A673 (cell line): ENCODE data around the gene GRP. TPM values are rescaled to one million over a fixed set of nuclear protein-coding genes. Genes with fewer than 3 reads are reported as not detected.

Experiments
- BruUV-seq: library from RNA; stranded (reverse); fragments of 400-500 nt; replicated peaks from 2 replicates; lab custom pipeline; 2021; lab: Mats Ljungman, UMichigan
- CTCF ChIA-PET: fragments of 300-600 bp; sonication (Branson Sonifier 250); formaldehyde crosslinking; loops from one replicate; lab custom pipeline; 2022; ENCODE audit warnings: antibody characterized with exemption; lab: Charles Lee
- POLR2A ChIA-PET: fragments of 300-600 bp; sonication (Branson Sonifier 250); formaldehyde crosslinking; loops from one replicate; lab custom pipeline; 2022; ENCODE audit warnings: antibody characterized with exemption; ENCODE audit not compliant: low non-redundant PET; lab: Charles Lee
- DNase-seq: peaks from one replicate; pipeline ENCODE4 v3.0.0-alpha.2; 2015; ENCODE audit warnings: low spot score
- H3K27ac ChIP-seq: fragments of 200-600 bp; sonication (generic); 2 replicates; pipeline ENCODE4 v1.5.1; 2016; ENCODE audit warnings: mixed run types, low read depth, mild to moderate bottlenecking, mixed read lengths, antibody characterized with exemption, low read length; ENCODE audit not compliant: poor library complexity, severe bottlenecking
- H3K27me3 ChIP-seq: fragments of 200-600 bp; sonication (generic); replicated peaks from 2 replicates; pipeline ENCODE4 v1.6.1; 2017; ENCODE audit warnings: mixed run types, low read depth, mild to moderate bottlenecking, mixed read lengths, antibody characterized with exemption, low read length; ENCODE audit not compliant: insufficient read depth, poor library complexity
- H3K36me3 ChIP-seq: fragments of 200-600 bp; sonication (generic); 2 replicates; pipeline ENCODE4 v1.6.1; 2016; ENCODE audit warnings: mixed run types, mild to moderate bottlenecking, mixed read lengths, antibody characterized with exemption, low read length; ENCODE audit not compliant: insufficient read depth, poor library complexity, severe bottlenecking
- H3K4me1 ChIP-seq: fragments of 200-600 bp; sonication (generic); 2 replicates; pipeline ENCODE4 v1.6.1; 2017; ENCODE audit warnings: mixed run types, mild to moderate bottlenecking, mixed read lengths, antibody characterized with exemption, low read length; ENCODE audit not compliant: insufficient read depth, poor library complexity, severe bottlenecking
- H3K4me3 ChIP-seq: fragments of 200-600 bp; sonication (generic); 2 replicates; pipeline ENCODE4 v1.5.1; 2016; ENCODE audit warnings: low read depth, mixed run types, mild to moderate bottlenecking, mixed read lengths, low read length; ENCODE audit not compliant: poor library complexity, severe bottlenecking
- H3K9me3 ChIP-seq: fragments of 200-600 bp; sonication (generic); 2 replicates; pipeline ENCODE4 v1.6.1; 2016; ENCODE audit warnings: mixed run types, low read depth, mild to moderate bottlenecking, mixed read lengths, antibody characterized with exemption, low read length; ENCODE audit not compliant: poor library complexity, severe bottlenecking
- EZH2 ChIP-seq: fragments of 200-600 bp; sonication (generic); IDR thresholded peaks from 2 replicates; pipeline ENCODE4 v1.6.1; 2017; ENCODE audit warnings: borderline replicate concordance, low read depth, mild to moderate bottlenecking, mixed read lengths, antibody characterized with exemption, low read length; ENCODE audit not compliant: poor library complexity, severe bottlenecking
- intact Hi-C: fragments of 100-400 bp; cut with micrococcal nuclease; formaldehyde crosslinking; loops from one replicate; pipeline ENCODE4 v1.10.0; 2022; ENCODE audit not compliant: unreplicated experiment
- total RNA-seq: library from RNA; stranded (reverse); gene quantifications from 2 replicates; pipeline ENCODE4 v1.2.3, GENCODE V29; 2021
- TF ChIP-seq, protein P1 (sequence below): fragments of 300-800, 200-600 bp; sonication (generic); conservative IDR thresholded peaks from 2 replicates; pipeline ENCODE4 v1.5.1; 2017; ENCODE audit warnings: low read depth, mild to moderate bottlenecking, antibody characterized with exemption, low read length, moderate library complexity, mixed read lengths

GRP gene
- total RNA-seq, 1 experiment from 2014 or later: 346 TPM

GRCh38 chr18:59231877-59232276 is 11.9 kb downstream of the GRP start:
- Histone ChIP-seq H3K27ac (peak overlapping the region; percentile 24), H3K4me3 (no peak overlapping the region), H3K36me3 (peaks cover 36% of the 10 kb centered on the region), H3K9me3 (no peaks in the 10 kb centered on the region), H3K27me3 (no peaks in the 10 kb centered on the region), H3K4me1 (peaks cover 49% of the 10 kb centered on the region)
- ChIA-PET POLR2A (no interaction called here), CTCF (no interaction called here)
- intact Hi-C loops: no loop called here
- TF ChIP-seq, protein P1, sequence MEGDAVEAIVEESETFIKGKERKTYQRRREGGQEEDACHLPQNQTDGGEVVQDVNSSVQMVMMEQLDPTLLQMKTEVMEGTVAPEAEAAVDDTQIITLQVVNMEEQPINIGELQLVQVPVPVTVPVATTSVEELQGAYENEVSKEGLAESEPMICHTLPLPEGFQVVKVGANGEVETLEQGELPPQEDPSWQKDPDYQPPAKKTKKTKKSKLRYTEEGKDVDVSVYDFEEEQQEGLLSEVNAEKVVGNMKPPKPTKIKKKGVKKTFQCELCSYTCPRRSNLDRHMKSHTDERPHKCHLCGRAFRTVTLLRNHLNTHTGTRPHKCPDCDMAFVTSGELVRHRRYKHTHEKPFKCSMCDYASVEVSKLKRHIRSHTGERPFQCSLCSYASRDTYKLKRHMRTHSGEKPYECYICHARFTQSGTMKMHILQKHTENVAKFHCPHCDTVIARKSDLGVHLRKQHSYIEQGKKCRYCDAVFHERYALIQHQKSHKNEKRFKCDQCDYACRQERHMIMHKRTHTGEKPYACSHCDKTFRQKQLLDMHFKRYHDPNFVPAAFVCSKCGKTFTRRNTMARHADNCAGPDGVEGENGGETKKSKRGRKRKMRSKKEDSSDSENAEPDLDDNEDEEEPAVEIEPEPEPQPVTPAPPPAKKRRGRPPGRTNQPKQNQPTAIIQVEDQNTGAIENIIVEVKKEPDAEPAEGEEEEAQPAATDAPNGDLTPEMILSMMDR: no peak
- no peak for TF ChIP-seq EZH2
- no TSS peak for BruUV-seq
- no peak for DNase-seq

GRCh38 chr18:59232309-59233016 is 12.5 kb downstream of the GRP start:
- H3K4me1 ChIP-seq: peaks cover 43% of the 10 kb centered on the region
- H3K36me3 ChIP-seq: peaks cover 31% of the 10 kb centered on the region
- peak; percentile 44 for DNase-seq
- H3K27ac ChIP-seq: no peak overlapping the region
- no TSS peak for BruUV-seq
- no peak for TF ChIP-seq EZH2
- TF ChIP-seq, protein P1: no peak
- ChIA-PET POLR2A (no interaction called here), CTCF (no interaction called here)
- no peaks in the 10 kb centered on the region for H3K27me3 ChIP-seq
- H3K4me3 ChIP-seq: no peak overlapping the region
- intact Hi-C loops: no loop called here
- H3K9me3 ChIP-seq: no peaks in the 10 kb centered on the region

GRCh38 chr18:59233017-59233410 is 13.1 kb downstream of the GRP start:
- CTCF ChIA-PET: no interaction called here
- no peak for TF ChIP-seq EZH2
- no TSS peak for BruUV-seq
- H3K4me1 ChIP-seq: peaks cover 38% of the 10 kb centered on the region
- no peaks in the 10 kb centered on the region for H3K27me3 ChIP-seq
- DNase-seq: peak; percentile 41
- H3K4me3 ChIP-seq: no peak overlapping the region
- H3K27ac ChIP-seq: no peak overlapping the region
- peaks cover 26% of the 10 kb centered on the region for H3K36me3 ChIP-seq
- intact Hi-C loops: no loop called here
- no peaks in the 10 kb centered on the region for H3K9me3 ChIP-seq
- POLR2A ChIA-PET: no interaction called here

- Histone ChIP-seq H3K4me3 (no peak overlapping the region), H3K4me1 (peaks cover 11% of the 10 kb centered on the region), H3K9me3 (no peaks in the 10 kb centered on the region), H3K27ac (peak overlapping the region; percentile 69), H3K36me3 (no peaks in the 10 kb centered on the region), H3K27me3 (no peaks in the 10 kb centered on the region)
- intact Hi-C loops: no loop called here
- TF ChIP-seq, protein P1: no peak
- TF ChIP-seq EZH2: no peak
- DNase-seq: peak; percentile 74
- CTCF ChIA-PET: no interaction called here
- no TSS peak for BruUV-seq
- POLR2A ChIA-PET: no interaction called here
Measured at GRCh38 chr18:59238385-59238784, 18.4 kb downstream of the GRP start.
